RPMI7951 (cell line): ENCODE results near the gene REL. TPM values are rescaled to one million over a fixed set of nuclear protein-coding genes. Genes with fewer than 3 reads are reported as not detected.

Experiments used
- DNase-seq: peaks from one replicate; pipeline ENCODE4 v3.0.0-alpha.2; 2012; ENCODE audit warnings: low read depth
- total RNA-seq: library from RNA; depleted of rRNA; stranded (reverse); fragments of >200 nt; shearing (Covaris generic); gene quantifications from 2 replicates; pipeline ENCODE4 v1.2.3, GENCODE V29; 2014; rRNA removed

The REL gene
- total RNA-seq, 1 experiment from 2014 or later, result 6.1 TPM

- no peak for DNase-seq
Measured at GRCh38 chr2:60964651-60965498, 83.5 kb downstream of the REL start.

- no peak for DNase-seq
Measured at GRCh38 chr2:60965499-60965785, 84.1 kb downstream of the REL start.

GRCh38 chr2:60966507-60967405 is 85.4 kb downstream of the REL start:
- no peak for DNase-seq

- DNase-seq, result no peak
Measured at GRCh38 chr2:60972889-60973656, 91.7 kb downstream of the REL start.

- DNase-seq, result no peak
Measured at GRCh38 chr2:60973705-60974104, 92.3 kb downstream of the REL start.

GRCh38 chr2:60974652-60975051 is 93.3 kb downstream of the REL start:
- no peak for DNase-seq

Other genes with a start within 250 kb of the REL start
- gene PAPOLG, start 125.3 kb upstream of the REL start, total RNA-seq, result 14.7 and 14.8 TPM in 2 replicates
- gene PEX13, start 136.1 kb downstream of the REL start, total RNA-seq, result 40.3 and 52.7 TPM in 2 replicates
- gene PUS10, start 136.7 kb downstream of the REL start, total RNA-seq, result 9.6 and 10.0 TPM in 2 replicates
- gene SANBR, start 184.3 kb downstream of the REL start, total RNA-seq, result 15.3 and 23.4 TPM in 2 replicates